ENCODE results near the gene TOMM20L.

GRCh38 chr14:58398495-58398894 is 2.8 kb downstream of the TOMM20L start:
- no peak for TF ChIP-seq CTCF (IDR thresholded peaks at IDR 0.05; ENCODE audit: insufficient read depth, low read depth, low read length)
- TF ChIP-seq EZH2 (IDR thresholded peaks at IDR 0.05; ENCODE audit: insufficient read depth, low read length): no peak
